CD4-positive, alpha-beta T cell treated with Interleukin-21 for 1 hour (primary cell): ENCODE data around the gene FGGY.
"Not testable (repeated sequence)": the region's sequence is repeated elsewhere in the genome, so short reads cannot be mapped to it uniquely, and the experiment has no call there.

Experiments used
- DNase-seq: peaks from one replicate; pipeline ENCODE4 v3.0.0-alpha.2; 2020

FGGY gene

GRCh38 chr1:59689730-59690129 lies 392.8 kb downstream of the FGGY start:
- no peak for DNase-seq

GRCh38 chr1:59690171-59690930 lies 393.5 kb downstream of the FGGY start:
- no peak for DNase-seq

GRCh38 chr1:59691261-59691660 lies 394.4 kb downstream of the FGGY start:
- DNase-seq: no peak

GRCh38 chr1:59692591-59692990 lies 395.7 kb downstream of the FGGY start:
- peak; percentile 15 for DNase-seq

DNA sequence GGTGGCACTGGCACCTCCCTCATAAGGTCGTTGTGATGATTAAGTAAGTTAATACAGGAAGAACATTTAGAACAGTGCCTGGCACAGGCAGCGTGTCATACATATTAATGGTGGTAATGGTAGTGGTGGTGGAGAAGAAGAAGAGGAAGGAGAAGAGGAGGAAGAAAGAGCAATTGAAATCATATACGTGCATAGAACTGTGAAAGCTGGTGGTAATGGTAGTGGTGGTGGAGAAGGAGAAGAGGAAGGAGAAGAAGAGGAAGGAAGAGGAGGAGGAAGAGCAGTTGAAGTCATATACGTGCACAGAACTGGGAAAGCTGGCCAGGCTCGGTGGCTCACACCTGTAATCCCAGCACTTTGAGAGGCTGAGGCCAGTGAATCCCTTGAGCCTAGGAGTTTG lies 396.5 kb downstream of the FGGY start:
- DNase-seq: no peak

DNA sequence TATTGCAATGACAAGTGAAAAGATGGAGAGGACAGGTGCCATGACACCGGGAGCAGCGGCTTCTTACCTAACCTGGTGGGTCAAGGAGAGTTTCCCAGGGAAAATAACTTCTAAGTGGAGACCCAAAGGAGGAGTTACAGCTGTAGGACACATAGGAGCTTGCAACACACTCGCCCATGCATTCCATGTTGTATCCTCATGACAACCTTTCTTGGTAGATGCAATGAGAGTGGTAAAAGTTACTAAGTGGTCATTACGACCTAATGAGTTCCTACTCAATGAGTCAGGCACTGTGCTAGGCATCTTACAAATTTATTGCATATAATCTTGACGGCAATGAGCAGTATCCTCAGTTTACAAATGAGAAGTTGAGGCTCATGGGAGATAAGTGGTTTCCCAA lies 398.4 kb downstream of the FGGY start:
- no peak for DNase-seq

GRCh38 chr1:59696421-59697115 lies 399.7 kb downstream of the FGGY start:
- DNase-seq: peak; percentile 10

DNA sequence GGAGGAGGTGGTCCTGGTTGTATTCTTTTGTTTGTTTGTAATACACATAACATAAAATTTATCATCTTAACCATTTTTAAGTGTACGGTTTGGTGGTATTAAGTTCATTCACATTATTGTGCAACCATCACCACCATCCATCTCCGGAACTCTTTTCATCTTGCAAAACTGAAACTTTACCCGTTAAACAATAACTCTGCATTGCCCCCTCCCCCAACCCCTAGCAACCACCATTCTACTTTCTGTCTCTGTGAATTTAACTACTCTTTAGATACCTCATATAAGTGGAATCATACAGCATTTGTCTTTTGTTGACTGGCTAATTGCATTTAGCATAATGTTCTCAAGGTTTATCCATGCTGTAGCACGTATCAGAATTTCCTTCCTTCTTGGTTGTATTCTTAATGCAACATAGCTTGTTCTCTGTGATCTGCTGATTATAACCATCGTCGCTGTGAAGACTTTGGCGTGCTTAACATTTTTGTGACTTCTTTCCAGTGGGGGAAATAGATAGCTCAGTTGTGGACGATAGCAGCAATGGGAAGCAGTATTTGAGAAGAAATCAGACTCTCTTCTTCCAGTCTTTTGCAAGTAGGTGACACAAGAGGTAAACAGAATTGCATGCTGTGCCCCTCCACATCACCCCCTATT lies 400.4 kb downstream of the FGGY start:
- DNase-seq: peak; percentile 20

- no peak for DNase-seq
Measured at GRCh38 chr1:59698386-59698785, 401.5 kb downstream of the FGGY start.

DNA sequence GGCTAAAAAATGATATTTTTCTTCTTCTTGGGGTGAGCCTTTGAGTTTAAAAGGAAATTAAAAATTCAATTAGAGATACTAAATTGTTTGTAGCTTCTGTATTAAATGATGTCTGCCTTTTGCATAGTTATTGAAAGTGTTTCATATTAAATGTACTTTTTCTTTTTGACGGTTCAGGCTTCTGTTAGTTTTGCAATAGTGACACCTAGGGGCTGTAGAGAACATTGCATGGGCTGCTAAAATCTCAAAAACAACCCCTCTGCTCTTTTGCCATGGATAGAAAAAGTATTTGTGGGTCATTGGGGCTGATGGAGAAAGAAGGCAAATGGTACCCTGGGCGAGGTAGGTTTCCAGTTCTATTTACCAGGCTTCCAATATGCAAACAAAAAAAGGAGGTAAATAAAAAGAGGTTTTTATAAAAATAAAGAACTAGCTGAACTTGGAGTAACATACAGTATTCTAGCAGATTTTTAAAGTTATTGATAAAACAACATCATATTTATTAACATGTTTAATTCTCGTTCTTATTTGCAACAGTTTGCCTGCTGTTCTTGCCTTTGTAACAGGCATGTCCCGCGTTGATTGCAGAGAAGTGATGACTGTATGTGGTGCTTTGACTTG lies 402.4 kb downstream of the FGGY start:
- DNase-seq: peak; percentile 61

GRCh38 chr1:59701376-59701775 lies 404.5 kb downstream of the FGGY start:
- no peak for DNase-seq

DNA sequence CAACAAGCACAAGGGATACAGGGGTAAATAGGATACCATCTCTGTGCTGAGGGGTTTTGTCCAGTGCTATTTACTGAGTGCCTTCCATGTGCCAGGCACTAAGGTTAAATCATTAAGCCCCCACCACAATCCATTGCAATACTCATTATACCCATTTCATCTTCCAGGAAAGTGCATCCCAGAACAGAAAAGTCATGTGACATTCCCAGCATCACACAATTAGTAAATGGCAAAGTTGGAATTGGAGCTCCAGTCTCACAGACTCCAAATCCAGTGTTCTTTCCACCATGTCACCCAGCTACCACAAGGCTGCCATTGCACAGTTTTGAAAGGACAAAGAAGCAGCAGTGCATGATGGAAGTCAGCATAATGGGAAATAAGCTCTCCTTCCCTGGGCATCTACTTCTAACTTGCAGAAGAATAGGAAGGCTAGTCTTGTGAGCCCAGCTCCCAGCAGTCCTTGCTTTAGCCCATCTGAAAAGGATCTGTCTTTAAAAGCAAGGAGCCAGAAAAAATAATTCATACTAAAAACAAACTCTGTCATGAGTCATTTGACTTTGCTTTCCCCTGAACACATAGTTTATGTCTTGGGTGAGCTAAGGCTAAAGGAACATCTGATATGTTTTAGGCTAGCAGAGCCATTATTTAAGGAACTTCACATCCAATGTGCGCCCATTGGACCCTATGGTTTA lies 406.5 kb downstream of the FGGY start:
- no peak for DNase-seq

DNA sequence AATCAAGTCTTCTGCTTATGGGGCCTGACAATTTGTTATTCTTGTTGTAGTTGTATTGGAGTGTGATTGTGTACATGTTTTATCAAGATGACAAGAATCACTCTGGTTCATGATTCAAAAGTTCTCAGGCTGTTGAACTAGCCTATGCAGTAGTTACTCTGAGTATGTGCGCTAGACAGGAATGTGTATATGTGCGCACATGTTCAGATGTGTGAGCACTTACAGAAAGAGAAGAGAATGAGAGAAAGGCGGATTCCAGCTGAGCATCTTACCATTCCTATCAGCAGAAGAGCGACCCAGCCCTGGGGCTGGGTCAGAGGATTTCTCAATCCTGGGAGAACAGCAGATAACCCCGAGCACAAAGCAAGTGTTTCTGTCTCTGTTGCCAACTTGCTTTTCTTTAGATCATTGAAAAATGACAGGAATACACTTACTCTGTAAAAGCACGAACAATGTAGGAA lies 407.1 kb downstream of the FGGY start:
- DNase-seq: no peak

GRCh38 chr1:59704716-59705115 lies 407.8 kb downstream of the FGGY start:
- DNase-seq: no peak

DNA sequence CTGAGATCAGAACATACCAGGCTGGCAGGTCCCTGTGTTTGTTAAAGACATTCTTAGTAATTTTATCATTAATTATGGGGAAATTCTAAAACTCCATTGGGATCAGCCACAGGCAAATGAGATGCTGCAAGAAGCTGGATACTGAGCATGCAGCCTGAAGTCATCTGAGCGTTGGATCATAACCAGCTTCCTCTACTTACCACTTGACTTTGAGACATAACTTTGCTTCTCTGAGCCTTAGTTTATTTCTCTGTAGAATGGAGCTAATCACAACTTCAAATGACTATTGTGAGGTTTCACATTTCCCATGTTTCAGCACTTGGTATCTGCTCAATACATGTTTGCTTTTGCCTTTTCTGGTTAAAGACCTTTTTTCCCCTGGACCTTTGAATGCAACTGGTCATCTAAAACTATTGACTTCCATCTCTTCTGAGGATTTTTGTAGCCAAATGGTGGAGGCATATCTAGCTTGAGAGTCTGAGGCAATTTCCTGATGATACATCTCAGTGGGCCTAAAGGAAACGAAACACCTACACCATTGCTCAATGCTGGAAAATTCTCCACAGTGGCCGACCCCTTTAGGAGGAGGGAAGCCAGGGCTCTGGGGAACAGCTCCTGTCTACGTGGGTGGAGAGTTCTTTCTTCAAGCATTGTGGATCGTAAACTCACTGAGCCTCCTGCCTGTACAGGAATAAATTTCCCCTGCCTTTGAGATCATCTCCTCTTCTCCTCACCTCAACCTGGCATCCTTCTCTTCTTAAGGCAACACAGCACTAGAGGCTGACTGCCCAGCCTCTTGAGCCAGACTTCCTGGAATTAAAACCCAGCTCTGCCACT lies 408.8 kb downstream of the FGGY start:
- DNase-seq: no peak

- no peak for DNase-seq
Measured at GRCh38 chr1:59706303-59706599, 409.4 kb downstream of the FGGY start.

GRCh38 chr1:59707178-59707791 lies 410.4 kb downstream of the FGGY start:
- no peak for DNase-seq

DNA sequence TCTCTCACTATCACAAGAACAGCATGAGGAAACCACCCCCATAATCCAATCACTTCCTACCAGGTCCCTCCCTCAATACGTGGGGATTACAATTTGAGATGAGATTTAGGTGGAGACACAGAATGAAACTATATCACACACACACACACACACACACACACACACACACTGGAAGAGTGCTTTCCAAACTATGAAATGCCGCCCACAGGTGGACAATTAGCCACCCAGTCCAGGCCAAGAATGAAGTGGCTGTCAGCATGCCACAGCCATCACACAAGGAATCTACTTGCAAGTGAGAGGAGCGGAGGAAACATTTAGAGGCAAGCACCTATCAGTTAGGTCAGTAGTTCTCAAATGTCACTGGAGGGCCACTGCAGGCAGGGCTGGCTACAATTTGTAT lies 412.4 kb downstream of the FGGY start:
- DNase-seq: no peak

- not testable (repeated sequence) for DNase-seq
Measured at GRCh38 chr1:59710920-59711319, 414.0 kb downstream of the FGGY start.

- no peak for DNase-seq
Measured at GRCh38 chr1:59714219-59714618, 417.3 kb downstream of the FGGY start.

- no peak for DNase-seq
Measured at GRCh38 chr1:59714966-59715365, 418.1 kb downstream of the FGGY start.

DNA sequence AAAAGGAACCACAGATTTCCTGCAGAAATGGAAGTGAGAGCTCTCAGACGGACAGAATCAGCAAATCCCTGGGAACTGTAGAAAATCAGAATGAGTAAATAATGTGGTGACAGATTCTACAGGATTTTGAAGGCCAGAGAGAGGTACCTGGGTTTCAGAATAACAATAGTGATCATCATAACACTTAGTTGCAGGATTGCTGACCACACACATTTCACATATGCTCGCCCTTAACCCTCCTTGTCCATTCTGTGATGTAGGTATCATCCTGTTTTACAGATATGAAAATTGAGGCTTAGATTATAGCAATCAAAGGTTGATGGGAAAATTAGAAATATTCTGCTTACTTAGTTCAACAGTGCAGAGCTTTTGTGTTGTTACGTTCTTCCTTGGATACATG lies 419.9 kb downstream of the FGGY start:
- no peak for DNase-seq
